Measurements from ENCODE around the gene SNAP91. TPM values are rescaled to one million over a fixed set of nuclear protein-coding genes. Genes with fewer than 3 reads are reported as not detected.

SNAP91 gene
- total RNA-seq, 3 donors from 2014 or later (not counting 1 experiment from before 2014, with no cell fraction given) = not detected

- ATAC-seq (peak; percentile 52 to 61 (median 54)), DNase-seq (peak in 1 of 2 donors; percentile 59)
- Histone ChIP-seq H3K36me3 (ENCODE audit: control insufficient read depth, insufficient read depth, low read length) (no peaks in the 10 kb centered on the region), H3K4me3 (ENCODE audit: low read length) (no peak overlapping the region), H3K9me3 (ENCODE audit: control insufficient read depth, insufficient read depth, low read length) (no peaks in the 10 kb centered on the region), H3K27ac (ENCODE audit: low read length) (no peak overlapping the region), H3K27me3 (ENCODE audit: control insufficient read depth, insufficient read depth, low read length) (peaks cover 6% of the 10 kb centered on the region), H3K4me1 (ENCODE audit: control insufficient read depth, insufficient read depth, low read length) (peaks cover 10% of the 10 kb centered on the region)
- peaks cover 10 to 17% of the 10 kb centered on the region in 2 donors for H3K4me1 Mint-ChIP-seq
- no peak overlapping the region for H3K4me3 Mint-ChIP-seq
- no peaks in the 10 kb centered on the region for H3K36me3 Mint-ChIP-seq
- H3K27ac Mint-ChIP-seq = no peak overlapping the region
- no peaks in the 10 kb centered on the region for H3K9me3 Mint-ChIP-seq
- peaks cover 29 to 56% of the 10 kb centered on the region in 2 donors for H3K27me3 Mint-ChIP-seq (ENCODE audit: low read depth in 2 of 2)
- intact Hi-C loops (cut with micrococcal nuclease) = loop anchor here (1.0 to 5.0 kb wide), 3 partner anchors 98 to 448 kb away; partner anchors contain the start of gene DOP1A
- TF ChIP-seq CTCF (IDR thresholded peaks at IDR 0.05) = peak; percentile 81
- WGBS (ENCODE audit: insufficient coverage) = 0% methylated on average over 1 of the region's 4 CpGs
Observed at GRCh38 chr6:83514866-83515466, 193.9 kb downstream of the SNAP91 start.

- ATAC-seq (peak in 1 of 3 donors; percentile 9), DNase-seq (no peak)
- Mint-ChIP-seq H3K4me3 (no peak overlapping the region), H3K9me3 (no peaks in the 10 kb centered on the region), H3K27ac (no peak overlapping the region), H3K27me3 (ENCODE audit: low read depth in 2 of 2) (peaks cover 29 to 56% of the 10 kb centered on the region in 2 donors), H3K36me3 (no peaks in the 10 kb centered on the region), H3K4me1 (peaks cover 10 to 17% of the 10 kb centered on the region in 2 donors)
- Histone ChIP-seq H3K4me1 (ENCODE audit: control insufficient read depth, insufficient read depth, low read length) (peaks cover 10% of the 10 kb centered on the region), H3K27me3 (ENCODE audit: control insufficient read depth, insufficient read depth, low read length) (peaks cover 6% of the 10 kb centered on the region), H3K4me3 (ENCODE audit: low read length) (no peak overlapping the region), H3K9me3 (ENCODE audit: control insufficient read depth, insufficient read depth, low read length) (no peaks in the 10 kb centered on the region), H3K27ac (ENCODE audit: low read length) (no peak overlapping the region), H3K36me3 (ENCODE audit: control insufficient read depth, insufficient read depth, low read length) (no peaks in the 10 kb centered on the region)
- intact Hi-C loops (cut with micrococcal nuclease) = loop anchor here (2.0 to 5.0 kb wide), 2 partner anchors 97 to 448 kb away; partner anchors contain the start of gene DOP1A
- WGBS (ENCODE audit: insufficient coverage) = 88% methylated on average over 1 of the region's 1 CpG
- TF ChIP-seq CTCF (IDR thresholded peaks at IDR 0.05) = no peak
Observed at GRCh38 chr6:83514466-83514865, 194.4 kb downstream of the SNAP91 start.

- Histone ChIP-seq H3K4me1 (ENCODE audit: control insufficient read depth, insufficient read depth, low read length) (peaks cover 10% of the 10 kb centered on the region), H3K27me3 (ENCODE audit: control insufficient read depth, insufficient read depth, low read length) (peaks cover 6% of the 10 kb centered on the region), H3K9me3 (ENCODE audit: control insufficient read depth, insufficient read depth, low read length) (no peaks in the 10 kb centered on the region), H3K4me3 (ENCODE audit: low read length) (no peak within 1 kb of the TSS), H3K36me3 (ENCODE audit: control insufficient read depth, insufficient read depth, low read length) (no peaks in the 10 kb centered on the region), H3K27ac (ENCODE audit: low read length) (no peak within 1 kb of the TSS)
- H3K9me3 Mint-ChIP-seq = no peaks in the 10 kb centered on the region
- peak within 1 kb of the TSS in 1 of 2 donors; percentile 33 for H3K27ac Mint-ChIP-seq
- TF ChIP-seq CTCF (IDR thresholded peaks at IDR 0.05) = no peak
- H3K36me3 Mint-ChIP-seq = no peaks in the 10 kb centered on the region
- peaks cover 10 to 17% of the 10 kb centered on the region in 2 donors for H3K4me1 Mint-ChIP-seq
- WGBS (ENCODE audit: insufficient coverage) = 2% methylated on average over 38 of the region's 38 CpGs
- H3K4me3 Mint-ChIP-seq = peak within 1 kb of the TSS; percentile 40
- H3K27me3 Mint-ChIP-seq (ENCODE audit: low read depth in 2 of 2) = peaks cover 29 to 38% of the 10 kb centered on the region in 2 donors
- intact Hi-C loops (cut with micrococcal nuclease) = loop anchor here (5.0 kb wide), 1 partner anchor 95 kb away; no protein-coding TSS in a partner anchor
- peak; percentile 37 to 83 (median 61) for ATAC-seq
- DNase-seq = peak in 1 of 2 donors; percentile 13
Observed at GRCh38 chr6:83511901-83512681, 196.8 kb downstream of the SNAP91 start, which contains the start of gene PRSS35. PRSS35 (plus strand) TSS chr6:83512534; CDS start chr6:83523442, 10,908 bp downstream.

All from natural killer cell (primary cell).